ENCODE data around the gene SPRYD3. TPM values are rescaled to one million over a fixed set of nuclear protein-coding genes. Genes with fewer than 3 reads are reported as not detected.

SPRYD3 gene
- total RNA-seq, 1 donor from 2014 or later: 13.9 TPM

GRCh38 chr12:53025250-53025649, 53.9 kb downstream of the SPRYD3 start:
- no peak for DNase-seq
- TF ChIP-seq CTCF (IDR thresholded peaks at IDR 0.05; ENCODE audit: partially characterized antibody, unreplicated experiment): no peak
- H3K4me3 Mint-ChIP-seq (ENCODE audit: unreplicated experiment): no peak overlapping the region
- H3K27me3 Mint-ChIP-seq (ENCODE audit: unreplicated experiment): no peaks in the 10 kb centered on the region
- H3K9me3 Mint-ChIP-seq (ENCODE audit: unreplicated experiment): peaks cover 2% of the 10 kb centered on the region
- peaks cover 8% of the 10 kb centered on the region for H3K36me3 Mint-ChIP-seq (ENCODE audit: unreplicated experiment)
- no peak overlapping the region for H3K27ac Mint-ChIP-seq (ENCODE audit: unreplicated experiment)
- H3K4me1 Mint-ChIP-seq (ENCODE audit: low read depth, unreplicated experiment): no peaks in the 10 kb centered on the region

- no peak overlapping the region for H3K27ac Mint-ChIP-seq (ENCODE audit: unreplicated experiment)
- no peak for DNase-seq
- no peak for TF ChIP-seq CTCF (IDR thresholded peaks at IDR 0.05; ENCODE audit: partially characterized antibody, unreplicated experiment)
- no peaks in the 10 kb centered on the region for H3K4me1 Mint-ChIP-seq (ENCODE audit: low read depth, unreplicated experiment)
- H3K27me3 Mint-ChIP-seq (ENCODE audit: unreplicated experiment): no peaks in the 10 kb centered on the region
- no peaks in the 10 kb centered on the region for H3K36me3 Mint-ChIP-seq (ENCODE audit: unreplicated experiment)
- no peak overlapping the region for H3K4me3 Mint-ChIP-seq (ENCODE audit: unreplicated experiment)
- no peaks in the 10 kb centered on the region for H3K9me3 Mint-ChIP-seq (ENCODE audit: unreplicated experiment)
Observed at GRCh38 chr12:53014709-53015108, 64.5 kb downstream of the SPRYD3 start.

Small RNA genes within 50 kb of the gene (microRNA-seq; reads per million reads assigned to microRNA genes)
- 0.41 reads per million for gene MIR6757 (ENCODE audit: unreplicated experiment)

Other genes starting within 250 kb of the SPRYD3 start
- gene KRT79, start 245.1 kb downstream of the SPRYD3 start, total RNA-seq (ENCODE audit: unreplicated experiment): not detected
- gene KRT78, start 230.4 kb downstream of the SPRYD3 start, total RNA-seq (ENCODE audit: unreplicated experiment): not detected
- gene KRT8, start 174.3 kb downstream of the SPRYD3 start, total RNA-seq (ENCODE audit: unreplicated experiment): 14.0 TPM
- 1.3 TPM for gene KRT18, start 130.3 kb downstream of the SPRYD3 start, total RNA-seq (ENCODE audit: unreplicated experiment)
- gene EIF4B, start 72.9 kb downstream of the SPRYD3 start, total RNA-seq (ENCODE audit: unreplicated experiment): 283 TPM
- 2.5 TPM for gene TNS2, start 29.3 kb downstream of the SPRYD3 start, total RNA-seq (ENCODE audit: unreplicated experiment)
- gene IGFBP6, start 18.3 kb upstream of the SPRYD3 start, total RNA-seq (ENCODE audit: unreplicated experiment): not detected
- gene SOAT2, start 24.1 kb upstream of the SPRYD3 start, total RNA-seq (ENCODE audit: unreplicated experiment): not detected
- 38.2 TPM for gene ZNF740, start 101.3 kb upstream of the SPRYD3 start, total RNA-seq (ENCODE audit: unreplicated experiment)
- gene CSAD, start 101.5 kb upstream of the SPRYD3 start, total RNA-seq (ENCODE audit: unreplicated experiment): 34.5 TPM
- gene ITGB7, start 127.9 kb upstream of the SPRYD3 start, total RNA-seq (ENCODE audit: unreplicated experiment): not detected
- 0.27 TPM for gene RARG, start 152.8 kb upstream of the SPRYD3 start, total RNA-seq (ENCODE audit: unreplicated experiment)
- gene ESPL1, start 188.9 kb upstream of the SPRYD3 start, total RNA-seq (ENCODE audit: unreplicated experiment): 5.1 TPM
- gene PFDN5, start 216.2 kb upstream of the SPRYD3 start, total RNA-seq (ENCODE audit: unreplicated experiment): 292 TPM
- gene MYG1, start 220.3 kb upstream of the SPRYD3 start, total RNA-seq (ENCODE audit: unreplicated experiment): 66.1 TPM
- 57.5 TPM for gene AAAS, start 242.2 kb upstream of the SPRYD3 start, total RNA-seq (ENCODE audit: unreplicated experiment)

Measured in glutamatergic neuron (in vitro differentiated cells).